ENCODE data around the gene MBP.
"Not testable (repeated sequence)": the region's sequence is repeated elsewhere in the genome, so short reads cannot be mapped to it uniquely, and the experiment has no call there.

The MBP gene

DNA sequence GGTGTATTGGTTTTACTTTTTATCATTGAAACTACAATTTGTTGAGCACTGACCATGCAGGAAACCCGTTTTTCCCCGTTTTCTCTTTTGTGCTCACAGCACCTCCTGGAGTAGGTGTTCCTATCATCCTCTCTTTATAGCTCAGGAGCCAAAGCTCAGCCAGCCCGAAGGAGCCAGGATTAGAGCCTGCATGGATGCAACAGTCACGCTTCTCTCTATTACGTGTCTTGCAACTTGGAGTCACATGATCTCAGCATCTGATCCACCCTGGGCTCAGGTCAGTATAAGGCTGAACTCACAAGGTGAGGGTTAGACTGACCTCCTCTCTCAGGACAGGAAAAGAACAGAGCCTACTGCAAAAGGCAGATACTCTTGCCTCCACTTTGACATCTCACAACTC, 150.5 kb downstream of the MBP start:
- DNase-seq: no peak

DNA sequence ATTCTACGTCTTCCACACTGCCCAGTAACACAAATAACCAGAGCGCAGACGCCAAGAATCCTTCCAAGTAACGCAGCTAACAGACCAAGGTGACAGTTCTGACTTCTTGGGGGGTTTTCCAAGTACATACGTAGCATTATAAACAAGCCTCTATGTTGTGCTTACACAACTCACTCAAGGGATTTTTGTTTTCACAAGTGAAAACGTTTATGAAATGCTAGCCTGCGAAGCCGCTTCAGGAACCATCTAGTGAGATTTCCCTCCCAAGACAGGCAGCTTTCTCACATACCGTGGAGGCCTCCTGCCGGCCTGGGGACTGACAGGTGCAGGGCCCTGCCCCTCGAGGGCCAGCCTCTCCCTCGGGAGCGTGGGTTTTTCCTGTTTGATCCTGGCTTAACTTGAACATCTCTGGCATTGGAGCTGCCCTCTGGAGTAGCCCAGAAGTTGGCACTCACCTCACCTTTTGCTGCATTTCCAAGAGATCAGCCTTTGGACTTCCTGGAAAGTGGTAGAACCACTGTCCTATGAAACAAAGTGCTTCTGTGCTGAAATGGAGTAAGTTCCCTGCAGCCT, 151.1 kb downstream of the MBP start:
- DNase-seq: no peak

DNA sequence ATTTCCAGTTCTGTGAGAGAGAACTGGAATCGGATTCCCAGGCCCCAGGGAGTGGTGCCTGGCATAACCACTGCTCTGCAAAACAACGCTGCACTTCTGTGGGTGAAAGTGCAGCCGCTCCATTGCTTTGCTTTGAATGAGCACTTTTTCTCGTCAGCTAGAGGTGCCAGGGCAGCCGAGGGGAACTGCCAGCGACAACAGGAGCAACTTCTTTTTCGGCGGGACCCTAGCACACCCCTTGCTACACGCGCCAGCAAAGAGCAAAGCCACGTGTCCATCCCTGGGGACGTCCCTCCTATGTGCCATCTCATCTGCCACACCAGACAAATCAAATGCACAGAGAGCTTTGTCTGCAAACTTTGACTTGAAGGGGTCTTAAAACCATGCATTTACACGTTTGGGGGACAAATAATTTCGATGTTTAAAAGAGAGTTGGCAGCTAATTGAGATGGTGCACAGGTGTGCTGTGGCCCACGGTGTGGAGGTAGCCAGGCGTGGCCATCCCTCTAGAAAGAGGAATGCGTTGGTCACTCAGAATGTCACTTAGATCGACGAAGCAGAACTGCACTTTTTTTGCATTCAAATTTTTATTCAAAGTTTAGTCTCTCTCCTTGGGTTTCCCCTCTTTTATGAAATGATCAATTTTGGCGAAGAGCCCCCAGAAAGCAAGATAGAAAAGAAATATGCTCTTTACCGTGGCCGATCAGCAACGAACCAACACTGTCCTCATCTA, 151.8 kb downstream of the MBP start:
- no peak for DNase-seq

DNA sequence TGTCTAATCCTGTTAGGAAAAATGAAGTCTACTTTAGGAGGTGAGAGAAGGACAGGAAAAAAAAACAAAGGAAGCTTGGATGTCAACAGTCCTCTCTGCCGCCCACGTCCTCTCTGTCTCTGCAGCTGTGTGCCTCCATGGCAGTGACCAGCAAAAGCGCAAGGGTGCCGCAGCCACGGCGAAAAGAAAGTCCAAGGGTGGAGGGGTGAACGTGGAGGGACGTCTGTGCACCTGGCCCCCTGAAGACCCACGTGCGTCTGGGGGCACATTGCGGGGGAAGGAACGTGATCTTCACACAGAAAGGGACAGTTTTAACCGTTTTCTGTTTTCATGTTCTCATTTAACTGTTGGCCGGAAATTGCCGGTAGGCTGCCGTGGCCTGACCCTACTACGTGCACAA, 152.7 kb downstream of the MBP start:
- no peak for DNase-seq

DNA sequence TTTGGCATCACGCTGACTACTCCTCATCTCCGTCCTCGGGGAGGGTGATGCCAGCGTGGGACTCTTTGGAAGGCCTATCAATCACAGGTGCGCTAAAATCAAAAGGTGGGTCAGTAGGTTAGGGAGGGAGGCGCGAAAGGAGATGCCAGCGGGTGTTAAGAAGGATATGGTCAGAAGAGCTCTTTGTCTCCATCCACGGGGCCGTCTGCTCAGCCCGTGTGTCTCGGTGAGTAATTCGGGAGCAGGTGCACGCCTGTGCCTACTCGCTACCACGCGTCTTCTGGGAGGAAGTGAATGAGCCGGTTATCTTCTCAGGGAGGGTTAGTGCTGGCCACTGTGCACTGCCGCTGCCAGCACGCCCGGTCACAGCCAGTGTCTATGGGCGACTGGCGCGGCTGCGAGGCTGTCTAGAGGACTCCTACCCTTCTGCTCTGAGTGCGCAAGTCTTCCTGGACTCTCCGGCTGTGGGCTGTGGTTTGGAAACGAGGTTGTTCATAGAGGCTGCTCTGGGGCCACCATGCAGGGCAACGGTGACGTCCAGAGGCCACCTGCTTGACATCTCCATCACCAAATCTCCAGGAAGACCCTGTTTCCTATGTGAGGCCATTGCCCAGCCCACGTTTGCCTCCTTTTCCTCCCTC, 153.4 kb downstream of the MBP start:
- no peak for DNase-seq

DNA sequence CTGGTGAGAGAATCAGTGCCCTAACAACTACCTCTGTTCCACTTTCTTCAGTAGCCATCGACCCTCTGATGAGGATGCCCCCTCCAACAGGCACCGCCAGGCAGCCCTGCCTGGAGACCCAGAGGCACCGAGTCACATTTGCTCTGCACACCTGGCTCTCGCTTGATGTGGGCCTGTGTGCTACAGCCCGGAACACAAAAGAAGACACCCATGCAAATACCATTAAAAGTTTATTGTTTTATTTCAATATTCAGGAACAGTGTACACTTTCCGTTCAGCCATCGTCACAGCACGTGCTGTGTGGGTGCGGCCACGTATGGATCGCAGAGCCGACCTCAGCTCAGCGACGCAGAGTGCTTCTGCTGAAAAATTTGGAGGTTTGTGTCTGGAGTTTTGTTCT, 154.0 kb downstream of the MBP start:
- DNase-seq: no peak

DNA sequence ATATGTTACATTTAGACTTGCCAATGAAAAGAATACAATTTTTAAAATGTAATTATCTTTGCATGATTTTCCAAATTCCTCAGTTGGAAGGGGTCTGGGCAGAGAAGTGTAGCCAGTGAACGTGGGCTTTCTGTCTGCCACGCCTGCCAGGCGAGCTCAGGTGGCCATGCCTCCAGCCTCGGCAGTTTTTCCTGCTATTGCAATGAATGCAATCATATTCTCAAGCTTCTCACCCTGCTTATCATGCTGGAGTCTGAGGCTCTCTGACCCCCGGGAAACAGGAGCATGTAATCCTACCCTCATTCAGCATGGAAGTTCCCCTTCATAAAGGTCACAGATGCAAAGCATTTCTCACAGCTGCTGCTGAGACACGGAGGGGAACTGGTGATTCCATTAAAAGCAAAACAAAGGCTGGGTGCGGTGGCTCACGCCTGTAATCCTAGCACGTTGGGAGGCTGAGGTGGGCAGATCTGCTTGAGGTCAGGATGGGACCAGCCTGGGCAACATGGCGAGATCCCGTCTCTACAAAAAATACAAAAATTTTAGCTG, 154.8 kb downstream of the MBP start:
- DNase-seq: no peak

DNA sequence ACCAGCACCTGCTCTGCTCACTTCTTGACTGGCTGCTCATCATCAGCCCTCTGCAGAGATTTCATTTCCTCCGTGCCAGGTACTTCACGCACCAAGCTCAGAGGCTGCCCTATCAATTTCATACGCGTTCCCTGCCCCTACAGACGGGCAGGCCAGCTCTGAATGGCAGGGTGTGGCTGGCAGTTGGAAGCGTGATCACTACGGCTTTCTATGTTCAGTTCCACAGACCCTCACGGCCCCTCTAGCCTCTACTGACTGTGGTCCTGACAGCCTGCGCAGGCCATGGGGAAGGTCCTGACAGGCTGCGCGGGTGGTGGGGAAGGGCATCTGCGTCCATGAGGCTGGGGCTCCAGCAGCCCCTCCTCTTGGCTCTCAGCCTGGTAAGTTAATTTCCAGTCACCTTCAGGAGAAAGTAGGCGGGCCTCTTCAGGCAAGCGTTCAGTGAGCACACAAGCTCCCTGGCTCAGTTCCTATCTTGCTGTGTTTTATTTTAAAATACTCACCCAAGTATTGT, 155.4 kb downstream of the MBP start:
- no peak for DNase-seq

DNA sequence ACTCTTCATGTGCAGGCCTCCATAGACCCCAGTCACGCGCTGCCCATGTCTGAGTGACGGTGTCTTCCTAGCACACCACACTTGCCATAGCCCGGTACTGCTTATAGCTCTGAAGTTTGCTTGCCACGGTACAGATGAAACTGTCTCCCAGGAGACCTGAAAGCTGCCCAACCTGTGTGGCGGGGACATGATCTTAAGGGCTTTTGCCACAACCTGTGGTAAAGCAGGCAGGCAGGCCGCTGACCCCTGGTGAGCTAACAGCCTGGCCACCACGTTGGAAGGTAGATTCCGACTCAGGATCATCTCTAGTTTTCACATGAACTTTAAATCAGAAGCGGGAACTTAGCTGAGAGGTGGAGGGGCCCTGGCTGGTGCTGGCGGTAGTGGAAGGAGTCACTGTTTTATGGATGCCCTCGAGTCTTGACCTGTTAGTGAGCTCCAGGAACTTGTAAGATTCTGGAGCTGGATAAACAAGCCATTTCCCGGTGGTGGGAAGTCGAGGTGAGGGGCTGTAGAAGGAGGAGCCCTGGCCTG, 156.9 kb downstream of the MBP start:
- no peak for DNase-seq

DNA sequence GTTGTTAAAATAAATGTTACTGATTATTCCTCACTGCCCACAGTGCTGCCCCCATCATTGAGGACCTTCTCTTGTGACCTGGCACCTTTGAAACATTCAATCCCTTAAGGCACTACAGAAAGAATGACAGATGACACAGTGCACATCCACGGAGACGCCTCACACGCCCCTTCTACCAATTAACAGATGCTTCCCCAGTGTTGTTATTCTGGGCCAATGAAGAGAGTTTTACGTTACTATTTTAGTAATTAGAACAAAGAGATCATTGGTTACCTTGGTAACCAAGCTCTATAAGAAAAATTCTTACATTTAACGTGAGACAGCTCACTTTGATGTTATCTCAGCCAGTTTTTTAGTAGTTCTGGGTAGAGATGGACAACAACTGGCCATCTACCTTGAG, 158.2 kb downstream of the MBP start:
- no peak for DNase-seq

DNA sequence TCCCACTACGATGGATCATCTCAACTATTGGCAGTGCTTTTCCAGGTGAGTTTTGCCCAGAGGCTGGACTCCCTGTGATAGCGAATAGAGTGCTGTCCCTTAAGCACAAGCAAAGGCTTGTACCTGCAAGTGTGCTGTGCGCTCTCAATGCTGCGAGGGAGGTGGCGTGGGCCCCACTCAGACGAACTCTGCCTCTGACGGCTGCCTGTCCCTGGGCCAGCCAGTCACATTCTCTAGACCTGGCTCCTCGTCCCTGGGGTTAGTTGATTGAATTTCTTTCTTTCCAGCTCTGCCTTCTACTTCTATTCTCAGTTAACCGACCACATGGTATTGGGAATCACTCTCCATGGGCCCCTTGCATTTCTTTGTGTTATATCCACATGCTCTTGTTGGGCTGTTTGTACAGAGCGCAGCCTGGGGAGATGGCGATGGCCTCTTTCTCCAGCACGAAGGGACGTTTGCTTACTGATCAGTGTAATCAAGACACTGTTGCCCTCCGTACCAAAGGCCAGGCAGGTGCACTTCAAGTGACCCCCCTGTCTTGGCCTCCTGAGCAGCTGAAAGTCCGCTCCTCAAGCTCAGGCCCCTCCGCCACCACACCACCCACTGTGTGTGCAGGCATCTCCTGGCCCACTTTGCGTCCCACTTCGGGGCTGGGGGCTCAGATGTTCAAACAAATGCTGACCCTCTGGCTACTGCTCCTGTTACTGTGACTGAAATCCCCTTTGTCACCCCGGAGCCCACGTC, 158.9 kb downstream of the MBP start:
- DNase-seq: no peak

DNA sequence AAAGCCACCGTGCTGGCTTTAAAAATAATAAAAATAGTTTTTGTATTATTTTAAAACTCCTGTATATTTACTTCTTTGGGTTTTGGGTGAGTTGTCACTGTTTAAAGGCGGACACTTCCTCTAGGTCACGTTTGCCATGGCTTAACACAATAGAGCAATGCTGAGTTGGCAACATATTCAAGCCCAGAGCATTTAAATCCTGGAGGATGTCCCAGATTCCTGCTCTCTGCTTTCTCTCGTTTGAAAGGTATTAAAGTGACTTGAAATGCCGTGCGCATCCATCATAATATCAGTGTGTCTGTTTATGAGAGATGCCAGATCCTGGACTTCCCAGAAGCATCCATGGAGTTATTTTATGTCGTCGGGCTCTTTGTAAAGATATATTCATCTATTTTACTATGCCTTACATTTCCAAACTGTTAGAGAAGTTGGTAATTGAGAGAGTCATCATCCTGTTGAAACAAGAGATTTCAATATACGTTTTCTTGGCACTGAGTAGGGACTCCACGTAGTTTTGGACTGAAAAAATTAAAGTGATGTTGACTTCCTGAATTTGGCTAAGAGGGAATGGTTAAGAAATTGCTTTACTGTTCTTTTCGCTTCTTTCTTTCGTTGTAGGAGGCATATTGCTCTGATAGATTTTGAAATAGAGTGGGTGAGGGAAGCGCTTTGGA, 159.6 kb downstream of the MBP start:
- no peak for DNase-seq

DNA sequence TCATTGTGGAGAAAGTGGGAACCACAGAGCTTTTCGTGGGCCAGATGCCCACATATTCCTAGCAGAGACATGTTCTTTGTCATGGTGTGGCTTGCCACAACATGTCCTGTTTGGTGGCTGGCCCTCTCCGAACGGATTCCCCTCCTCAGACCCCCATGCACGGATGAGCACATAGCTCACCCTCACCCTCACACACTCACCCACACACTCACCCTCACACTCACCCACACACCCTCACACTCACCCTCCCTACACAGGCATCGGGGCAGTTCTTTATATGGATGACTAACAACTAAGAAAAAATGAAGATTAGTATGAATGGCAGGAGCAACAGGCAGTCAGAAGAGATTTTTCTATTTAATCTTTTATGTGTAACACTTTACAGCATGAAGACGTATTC, 160.3 kb downstream of the MBP start:
- DNase-seq: peak; percentile 2

DNA sequence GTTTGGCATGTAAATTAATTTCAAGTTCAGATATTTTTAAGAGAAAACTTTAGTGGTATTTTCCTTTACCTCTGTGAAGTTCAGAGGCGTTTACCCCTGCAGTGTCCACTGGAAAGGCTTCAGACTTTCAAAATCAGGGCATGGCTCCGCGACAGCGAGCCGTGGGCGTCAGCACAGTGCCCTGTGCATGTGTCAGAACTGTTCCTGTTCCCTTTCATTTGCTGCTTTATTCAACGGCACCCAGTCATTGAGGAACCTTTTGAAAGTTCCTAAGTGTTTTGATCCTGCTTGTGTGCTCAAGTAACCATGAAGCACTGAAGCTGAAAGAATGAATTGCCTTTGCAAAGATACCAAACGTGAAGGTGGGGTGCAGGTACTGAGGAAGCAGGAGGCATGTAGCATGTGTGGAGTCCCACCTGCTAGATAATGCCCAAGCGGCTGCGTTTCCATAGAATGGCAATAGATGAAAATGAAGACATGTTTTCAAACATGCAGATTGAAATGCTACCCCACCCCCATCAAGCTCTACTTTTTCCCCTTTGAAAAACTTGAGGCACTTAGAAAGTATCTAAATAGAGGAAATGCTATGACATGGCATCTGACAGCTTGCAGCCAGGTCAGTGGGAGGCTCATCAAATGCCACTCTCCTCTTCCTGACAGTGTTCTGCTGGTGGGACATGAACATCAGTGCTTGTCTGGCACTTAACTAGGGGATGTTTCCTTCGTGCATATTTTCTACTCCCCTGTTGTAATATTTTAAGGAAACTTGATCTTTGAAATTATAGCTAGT, 161.6 kb downstream of the MBP start:
- DNase-seq: no peak

DNA sequence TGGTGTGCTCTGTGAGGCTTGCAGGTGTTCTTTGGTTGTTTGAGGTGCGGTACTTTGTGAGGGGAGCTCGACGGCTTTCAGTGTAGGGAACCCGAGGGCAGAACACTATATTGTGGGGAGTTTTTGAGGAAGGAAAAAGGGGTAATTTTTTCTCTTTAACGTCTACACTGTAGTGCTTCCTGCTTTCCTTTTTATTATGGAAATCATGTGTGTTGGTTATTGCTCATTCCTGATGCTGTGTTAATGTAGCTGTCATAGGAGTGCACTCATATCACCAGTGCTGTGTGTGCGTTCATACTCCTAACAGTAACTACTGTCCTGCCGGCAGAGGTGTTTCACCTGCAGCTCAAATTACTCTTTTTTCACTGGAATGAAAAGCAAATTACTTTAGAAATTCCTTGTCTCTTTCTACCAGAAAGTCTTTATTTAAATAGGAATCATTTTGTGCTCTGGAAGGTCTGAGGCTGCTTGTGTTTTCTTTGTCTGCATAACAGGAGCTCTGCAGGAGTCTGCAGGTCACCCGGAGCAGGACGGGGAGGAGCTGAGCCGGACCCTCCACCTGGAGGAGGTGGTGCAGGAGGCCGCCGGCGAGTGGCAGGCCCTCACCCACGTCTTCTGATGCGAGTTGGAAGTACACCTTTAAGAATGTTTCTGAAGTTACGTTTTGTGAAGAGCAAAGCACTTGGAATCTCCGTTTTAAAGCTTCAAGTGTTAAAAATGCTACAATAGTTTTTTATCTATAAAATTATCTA, 164.7 kb downstream of the MBP start:
- DNase-seq: no peak

DNA sequence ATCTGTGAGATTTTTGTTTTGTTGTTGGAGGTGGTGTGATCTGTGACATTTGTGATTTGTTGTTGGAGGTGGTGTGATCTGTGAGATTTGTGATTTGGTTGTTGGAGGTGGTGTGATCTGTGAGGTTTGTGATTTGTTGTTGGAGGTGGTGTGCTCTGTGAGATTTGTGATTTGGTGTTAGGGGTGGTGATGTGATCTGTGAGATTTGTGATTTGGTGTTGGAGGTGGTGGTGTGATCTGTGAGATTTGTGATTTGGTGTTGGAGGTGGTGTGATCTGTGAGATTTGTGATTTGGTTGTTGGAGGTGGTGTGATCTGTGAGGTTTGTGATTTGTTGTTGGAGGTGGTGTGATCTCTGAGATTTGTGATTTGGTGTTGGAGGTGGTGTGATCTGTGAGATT, 165.3 kb downstream of the MBP start:
- DNase-seq: not testable (repeated sequence)

DNA sequence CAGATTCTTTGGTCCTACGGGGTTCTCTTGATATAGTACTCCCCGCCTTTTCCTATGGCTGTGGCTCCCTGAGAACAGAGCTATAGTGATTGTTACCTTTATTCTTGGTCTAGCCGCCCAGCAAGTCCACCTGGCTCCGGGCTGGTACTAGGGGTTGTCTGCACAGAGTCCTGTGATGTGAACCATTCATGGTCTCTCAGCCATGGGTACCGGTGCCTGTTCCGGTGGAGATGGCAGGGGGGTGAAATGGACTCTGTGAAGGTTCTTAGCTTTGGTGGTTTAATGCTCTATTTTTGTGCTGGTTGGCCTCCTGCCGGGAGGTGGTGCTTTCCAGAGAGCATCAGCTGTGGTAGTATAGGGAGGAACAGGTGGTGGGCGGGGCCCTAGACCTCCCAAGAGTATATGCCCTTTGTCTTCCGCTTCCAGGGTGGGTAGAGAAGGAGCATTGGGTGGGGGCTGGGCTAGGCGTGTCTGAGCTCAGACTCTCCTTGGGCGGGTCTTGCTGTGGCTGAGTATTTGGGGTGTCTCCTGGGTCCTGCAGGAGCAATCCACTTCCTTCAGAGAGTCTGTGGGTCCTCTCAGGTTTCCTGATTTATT, 166.9 kb downstream of the MBP start:
- not testable (repeated sequence) for DNase-seq

DNA sequence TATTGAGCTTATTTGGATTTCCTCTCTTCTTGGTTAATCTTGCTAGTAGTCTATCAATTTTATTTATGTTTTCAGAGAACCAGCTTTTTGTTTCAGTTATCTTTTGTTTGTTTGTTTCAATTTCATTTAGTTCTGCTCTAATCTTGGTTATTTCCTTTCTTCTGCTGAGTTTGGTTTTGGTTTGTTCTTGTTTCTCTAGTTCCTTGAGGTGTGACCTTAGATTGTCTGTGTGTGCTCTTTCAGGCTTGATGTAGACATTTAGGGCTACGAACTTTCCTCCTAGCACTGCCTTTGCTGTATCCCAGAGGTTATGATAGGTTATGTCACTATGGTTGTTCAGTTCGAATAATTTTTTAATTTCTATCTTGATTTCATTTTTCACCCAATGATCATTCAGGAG, 168.6 kb downstream of the MBP start:
- DNase-seq: no peak

DNA sequence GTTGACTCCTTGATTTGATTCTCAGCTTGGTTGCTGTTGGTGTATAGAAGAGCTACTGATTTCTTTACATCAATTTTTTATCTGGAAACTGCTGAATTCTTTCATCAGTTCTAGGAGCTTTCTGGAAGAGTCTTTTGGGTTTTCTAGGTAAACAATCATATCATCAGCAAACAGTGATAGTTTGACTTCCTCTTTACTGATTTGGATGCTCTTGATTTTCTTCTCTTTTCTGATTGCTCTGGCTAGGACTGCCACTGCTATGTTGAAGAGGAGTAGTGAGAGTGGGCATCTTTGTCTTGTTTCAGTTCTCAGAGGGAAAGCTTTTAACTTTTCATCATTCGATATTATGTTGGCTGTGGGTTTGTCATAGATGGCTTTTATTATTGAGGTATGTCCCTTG, 169.7 kb downstream of the MBP start:
- no peak for DNase-seq

DNA sequence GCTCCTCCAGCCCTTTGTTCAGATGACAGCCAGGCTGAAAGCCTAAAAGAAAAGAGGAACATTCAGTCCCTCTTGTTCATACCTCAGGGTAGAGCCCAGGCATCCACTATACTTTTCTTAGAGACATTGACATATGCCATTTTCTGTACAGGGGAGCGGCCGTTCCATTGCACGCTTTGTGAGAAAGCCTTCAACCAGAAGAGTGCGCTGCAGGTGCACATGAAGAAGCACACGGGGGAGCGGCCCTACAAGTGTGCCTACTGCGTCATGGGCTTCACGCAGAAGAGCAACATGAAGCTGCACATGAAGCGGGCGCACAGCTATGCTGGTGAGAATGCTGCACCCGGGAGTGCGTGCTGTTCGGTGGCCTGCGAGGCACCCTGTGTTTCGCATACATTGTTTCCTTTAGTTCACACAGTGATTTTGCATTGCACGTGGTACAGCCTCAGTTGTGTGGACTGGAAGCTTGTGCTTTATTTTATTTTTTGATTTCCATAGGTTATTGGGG, 172.0 kb downstream of the MBP start:
- no peak for DNase-seq

Measured in retina (tissue), 1 donor.